ENCODE data around the gene CFAP99. TPM values are rescaled to one million over a fixed set of nuclear protein-coding genes. Genes with fewer than 3 reads are reported as not detected.

CFAP99 gene
- total and polyA plus RNA-seq, 3 donors from 2014 or later, result 30.5 to 41.2 (median 40.1) TPM

GRCh38 chr4:2469192-2469984 lies 50.6 kb downstream of the CFAP99 start:
- peak; percentile 67 for DNase-seq
- Histone ChIP-seq H3K36me3 (ENCODE audit: low read depth, missing control alignments) (no peaks in the 10 kb centered on the region), H3K27ac (peak overlapping the region; percentile 88 to 90), H3K4me1 (peaks cover 14% of the 10 kb centered on the region), H3K27me3 (no peaks in the 10 kb centered on the region), H3K9me3 (no peaks in the 10 kb centered on the region), H3K4me3 (peak overlapping the region; percentile 85 to 98)
- intact Hi-C loops (cut with DNase I; ENCODE audit: low total_unique reads), result no loop called here
- no peak for TF ChIP-seq CTCF (IDR thresholded peaks at IDR 0.05)
- no peak for TF ChIP-seq POLR2A (IDR thresholded peaks at IDR 0.05)
- WGBS, 2 donors, result 0% methylated on average over 32 to 57 of the region's 78 CpGs

GRCh38 chr4:2470791-2471190 lies 52.0 kb downstream of the CFAP99 start:
- Histone ChIP-seq H3K9me3 (no peaks in the 10 kb centered on the region), H3K27me3 (no peaks in the 10 kb centered on the region), H3K4me1 (peaks cover 14% of the 10 kb centered on the region), H3K4me3 (no peak overlapping the region), H3K27ac (no peak overlapping the region), H3K36me3 (ENCODE audit: low read depth, missing control alignments) (no peaks in the 10 kb centered on the region)
- DNase-seq, result no peak
- intact Hi-C loops (cut with DNase I; ENCODE audit: low total_unique reads), result no loop called here
- TF ChIP-seq CTCF (IDR thresholded peaks at IDR 0.05), result no peak
- TF ChIP-seq POLR2A (IDR thresholded peaks at IDR 0.05), result no peak
- 73 to 76% methylated on average over 7 of the region's 7 CpGs for WGBS, 2 donors

- Histone ChIP-seq H3K27me3 (no peaks in the 10 kb centered on the region), H3K36me3 (ENCODE audit: low read depth, missing control alignments) (no peaks in the 10 kb centered on the region), H3K4me1 (peaks cover 18% of the 10 kb centered on the region), H3K4me3 (no peak overlapping the region), H3K27ac (no peak overlapping the region), H3K9me3 (no peaks in the 10 kb centered on the region)
- 95 to 99% methylated on average over 4 of the region's 4 CpGs for WGBS, 2 donors
- TF ChIP-seq CTCF (IDR thresholded peaks at IDR 0.05) (no peak), POLR2A (IDR thresholded peaks at IDR 0.05) (no peak)
- intact Hi-C loops (cut with DNase I; ENCODE audit: low total_unique reads), result no loop called here
- no peak for DNase-seq
These were observed 53.4 kb downstream of the CFAP99 start for GRCh38 chr4:2472187-2472586.

- H3K36me3 ChIP-seq (ENCODE audit: low read depth, missing control alignments), result no peaks in the 10 kb centered on the region
- H3K9me3 ChIP-seq, result no peaks in the 10 kb centered on the region
- H3K4me1 ChIP-seq, result peaks cover 29% of the 10 kb centered on the region
- intact Hi-C loops (cut with DNase I; ENCODE audit: low total_unique reads), result no loop called here
- 49 to 75% methylated on average over 3 of the region's 3 CpGs for WGBS, 2 donors
- DNase-seq, result no peak
- no peaks in the 10 kb centered on the region for H3K27me3 ChIP-seq
- TF ChIP-seq CTCF (IDR thresholded peaks at IDR 0.05) (no peak), POLR2A (IDR thresholded peaks at IDR 0.05) (no peak)
- no peak overlapping the region for H3K27ac ChIP-seq
- no peak overlapping the region for H3K4me3 ChIP-seq
These were observed 59.5 kb downstream of the CFAP99 start for GRCh38 chr4:2478229-2478628.

- 86 to 88% methylated on average over 5 of the region's 5 CpGs for WGBS, 2 donors
- no peaks in the 10 kb centered on the region for H3K36me3 ChIP-seq (ENCODE audit: low read depth, missing control alignments)
- no peak overlapping the region for H3K27ac ChIP-seq
- no peak for TF ChIP-seq POLR2A (IDR thresholded peaks at IDR 0.05)
- no peak for TF ChIP-seq CTCF (IDR thresholded peaks at IDR 0.05)
- no peaks in the 10 kb centered on the region for H3K9me3 ChIP-seq
- no peaks in the 10 kb centered on the region for H3K27me3 ChIP-seq
- intact Hi-C loops (cut with DNase I; ENCODE audit: low total_unique reads), result no loop called here
- no peak overlapping the region for H3K4me3 ChIP-seq
- no peak for DNase-seq
- peaks cover 46% of the 10 kb centered on the region for H3K4me1 ChIP-seq
These were observed 61.9 kb downstream of the CFAP99 start for GRCh38 chr4:2480649-2481048.
